HG03097 (cell line): ENCODE measurements around the gene MINDY1.

Source experiments
- ATAC-seq: cut with Tn5 transposase; IDR thresholded peaks from one replicate; pipeline ENCODE4 v1.9.1; 2021; ENCODE audit not compliant: unreplicated experiment, low FRiP score

The MINDY1 gene

DNA sequence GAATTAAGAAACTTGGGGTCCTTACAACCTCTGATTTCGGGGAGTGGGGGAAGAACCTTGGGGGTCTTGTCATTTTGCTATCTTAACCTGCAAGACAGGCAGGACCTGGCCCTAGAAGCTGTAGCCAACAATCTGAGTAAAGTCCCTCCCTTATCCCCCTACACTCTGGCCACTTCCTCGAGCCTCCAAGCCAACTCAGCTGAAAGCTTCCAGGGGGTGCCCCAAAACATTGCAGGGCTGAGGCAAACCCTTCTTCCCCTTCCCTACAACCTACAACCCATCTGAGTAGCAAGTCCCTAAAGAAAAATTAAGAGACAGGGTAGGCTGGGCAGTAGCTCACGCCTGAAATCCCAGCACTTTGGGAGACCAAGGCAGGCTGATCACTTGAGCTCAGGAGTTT lies 37.1 kb downstream of the MINDY1 start:
- no peak for ATAC-seq

DNA sequence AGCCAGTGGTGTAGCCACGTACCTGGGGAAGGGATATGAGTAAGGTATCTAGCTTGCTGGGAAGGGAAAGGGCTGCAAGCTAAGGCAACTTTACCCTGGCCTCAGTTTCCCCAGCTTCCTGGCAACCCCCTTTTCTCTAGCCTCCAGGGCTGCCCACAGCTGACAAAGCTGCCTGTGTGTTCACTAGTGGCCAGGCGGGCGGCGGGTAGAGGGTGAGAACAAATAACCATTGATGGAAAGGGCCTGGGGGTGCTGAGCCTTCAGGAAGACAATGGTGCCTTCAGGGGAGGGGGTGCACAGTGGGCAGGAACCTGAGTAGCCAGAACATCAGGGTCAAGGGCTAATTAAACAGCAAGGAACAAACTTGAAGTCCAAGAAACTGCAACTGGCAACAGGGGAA lies 38.2 kb downstream of the MINDY1 start:
- ATAC-seq = no peak

DNA sequence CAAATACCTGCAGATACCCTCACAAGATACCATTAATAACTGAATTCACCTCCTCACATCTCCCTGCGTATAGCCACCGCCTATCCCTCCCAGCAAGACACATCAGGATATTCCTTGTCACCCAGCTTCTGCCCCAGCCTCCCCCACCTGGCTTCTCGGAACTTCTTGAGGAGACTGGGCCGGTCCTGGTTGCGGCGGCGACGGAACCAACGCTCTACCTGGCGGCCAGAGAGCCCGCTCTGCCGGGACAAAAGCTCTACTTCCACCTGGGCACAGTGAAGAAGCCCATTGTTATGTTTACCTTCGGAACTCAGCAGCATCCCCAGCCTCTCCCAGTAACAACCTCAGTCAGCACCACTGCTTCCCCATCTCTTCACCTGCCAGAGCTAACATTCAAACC lies 38.8 kb downstream of the MINDY1 start:
- no peak for ATAC-seq

DNA sequence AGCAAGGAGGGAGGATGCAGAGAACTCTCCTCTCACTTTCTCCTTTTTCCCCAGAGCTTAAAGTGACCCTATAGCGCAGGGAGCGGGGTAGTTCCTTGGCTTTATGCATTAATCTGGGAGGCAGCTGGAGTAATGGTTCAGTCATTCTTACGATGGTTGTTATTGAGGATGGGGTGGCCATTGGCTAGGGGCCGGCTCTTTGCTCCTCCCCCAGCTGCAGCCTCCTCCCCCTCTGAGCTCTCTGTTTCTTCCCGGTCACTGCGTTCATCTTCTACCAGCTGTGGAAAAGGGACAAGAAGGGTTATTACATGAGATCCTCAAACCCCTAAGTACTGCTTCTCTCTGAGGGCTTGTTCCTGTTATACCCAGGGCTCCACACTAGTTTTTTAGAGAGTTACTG lies 40.7 kb downstream of the MINDY1 start:
- no peak for ATAC-seq

DNA sequence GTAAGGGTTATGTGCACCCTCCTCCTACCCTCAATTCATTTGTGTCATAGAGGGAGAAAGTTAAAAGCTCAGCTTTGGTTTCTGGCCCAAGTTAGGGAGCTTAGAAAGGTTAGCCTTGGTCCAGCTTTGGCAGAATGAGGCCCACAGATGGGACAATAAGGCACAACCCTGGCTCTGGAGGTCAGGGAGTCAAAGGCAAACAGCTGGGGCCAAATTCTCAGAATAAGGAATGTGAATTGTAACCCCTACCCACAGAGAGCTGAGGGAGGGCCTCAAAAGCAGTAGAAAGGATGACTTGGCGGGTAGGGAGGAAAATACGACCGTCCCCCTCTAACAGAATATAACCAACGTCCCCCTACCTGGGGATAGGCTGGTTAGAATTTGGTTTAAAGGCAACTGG lies 41.1 kb downstream of the MINDY1 start:
- no peak for ATAC-seq

DNA sequence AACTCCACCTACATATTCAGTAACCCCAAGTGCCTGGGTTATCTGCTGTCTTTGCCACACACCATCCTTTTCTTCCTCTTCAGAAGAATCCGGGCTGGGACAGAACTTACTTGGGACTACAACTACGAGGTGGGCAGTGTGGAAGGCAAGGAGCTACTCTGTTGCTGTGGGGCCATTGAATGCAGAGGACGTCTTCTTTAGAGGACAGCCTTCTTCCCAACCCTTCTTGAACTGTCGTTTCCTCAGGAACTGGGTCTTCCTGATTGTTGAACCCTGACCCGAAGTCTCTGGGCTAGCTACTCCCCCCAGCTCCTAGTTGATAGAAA lies 42.6 kb downstream of the MINDY1 start:
- no peak for ATAC-seq

DNA sequence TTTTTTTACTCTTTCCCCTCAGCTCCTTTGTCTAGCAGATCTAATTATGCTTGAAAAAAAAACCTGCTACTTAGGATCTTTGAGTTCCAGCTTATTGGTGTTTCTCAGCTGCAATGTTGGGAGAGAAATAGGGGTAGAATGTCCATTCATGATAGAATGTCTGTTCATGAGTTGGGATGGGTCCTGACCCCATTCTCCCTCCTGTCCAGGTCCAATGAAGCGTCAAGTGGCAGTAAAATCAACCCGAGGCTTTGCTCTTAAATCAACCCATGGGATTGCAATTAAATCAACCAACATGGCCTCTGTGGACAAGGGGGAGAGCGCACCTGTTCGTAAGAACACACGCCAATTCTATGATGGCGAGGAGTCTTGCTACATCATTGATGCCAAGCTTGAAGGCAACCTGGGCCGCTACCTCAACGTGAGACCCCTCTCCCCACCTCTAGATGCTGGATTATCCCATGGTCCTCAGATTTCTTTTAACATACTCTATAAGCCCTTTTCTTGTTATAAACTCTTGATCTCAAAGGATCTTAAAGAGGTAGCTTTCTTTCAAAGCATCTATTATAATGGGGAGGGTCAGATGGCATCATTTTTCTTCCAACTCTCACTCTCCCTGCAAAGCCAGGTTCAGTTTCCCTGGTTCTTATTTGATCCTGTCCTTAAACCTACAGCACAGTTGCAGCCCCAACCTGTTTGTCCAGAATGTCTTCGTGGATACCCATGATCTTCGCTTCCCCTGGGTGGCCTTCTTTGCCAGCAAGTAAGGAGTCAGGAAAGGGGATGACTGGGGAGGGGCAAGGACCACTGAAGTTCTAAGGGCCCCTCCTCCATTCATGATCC lies 43.2 kb downstream of the MINDY1 start:
- ATAC-seq = no peak

DNA sequence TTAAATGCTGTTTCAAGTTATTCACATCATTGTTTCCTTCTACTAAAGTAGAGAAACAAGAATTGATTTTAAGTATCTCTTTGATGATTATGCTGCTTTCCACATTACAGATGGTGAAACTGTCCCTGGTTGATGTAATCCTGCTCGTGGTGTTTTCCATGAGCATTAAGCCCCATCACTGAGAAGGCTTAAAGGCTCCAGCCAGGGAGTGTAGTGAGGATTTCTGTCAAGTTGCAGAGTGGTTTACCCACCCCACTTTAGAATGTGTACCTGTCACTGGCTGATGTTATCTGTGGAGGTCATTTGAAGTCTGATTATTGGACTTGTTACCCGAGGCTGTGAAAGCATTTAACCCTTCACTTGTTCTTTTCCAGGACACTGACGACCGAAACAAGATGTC lies 44.9 kb downstream of the MINDY1 start:
- no peak for ATAC-seq

DNA sequence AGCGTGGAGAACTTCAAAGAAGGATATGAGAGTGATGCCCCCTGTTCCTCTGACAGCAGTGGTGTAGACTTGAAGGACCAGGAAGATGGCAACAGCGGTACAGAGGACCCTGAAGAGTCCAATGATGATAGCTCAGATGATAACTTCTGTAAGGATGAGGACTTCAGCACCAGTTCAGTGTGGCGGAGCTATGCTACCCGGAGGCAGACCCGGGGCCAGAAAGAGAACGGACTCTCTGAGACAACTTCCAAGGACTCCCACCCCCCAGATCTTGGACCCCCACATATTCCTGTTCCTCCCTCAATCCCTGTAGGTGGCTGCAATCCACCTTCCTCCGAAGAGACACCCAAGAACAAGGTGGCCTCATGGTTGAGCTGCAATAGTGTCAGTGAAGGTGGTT lies 46.1 kb downstream of the MINDY1 start:
- no peak for ATAC-seq

DNA sequence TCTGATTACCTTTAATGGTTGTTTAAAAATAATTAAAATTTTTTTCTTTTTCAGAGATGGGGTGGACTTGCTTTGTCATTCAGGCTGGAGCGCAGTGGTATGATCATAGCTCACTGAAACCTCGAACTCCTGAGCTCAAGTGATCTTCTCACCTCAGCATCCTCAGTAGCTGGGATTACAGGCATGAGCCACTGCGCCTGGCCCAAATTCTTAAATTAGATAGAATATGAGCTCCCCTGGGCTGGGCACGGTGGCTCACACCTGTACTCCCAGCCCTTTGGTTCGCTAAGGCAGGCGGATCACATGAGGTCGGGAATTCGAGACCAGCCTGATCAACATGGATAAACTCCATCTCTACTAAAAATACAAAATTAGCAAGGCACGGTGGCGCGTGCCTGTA lies 49.0 kb downstream of the MINDY1 start:
- ATAC-seq = no peak

DNA sequence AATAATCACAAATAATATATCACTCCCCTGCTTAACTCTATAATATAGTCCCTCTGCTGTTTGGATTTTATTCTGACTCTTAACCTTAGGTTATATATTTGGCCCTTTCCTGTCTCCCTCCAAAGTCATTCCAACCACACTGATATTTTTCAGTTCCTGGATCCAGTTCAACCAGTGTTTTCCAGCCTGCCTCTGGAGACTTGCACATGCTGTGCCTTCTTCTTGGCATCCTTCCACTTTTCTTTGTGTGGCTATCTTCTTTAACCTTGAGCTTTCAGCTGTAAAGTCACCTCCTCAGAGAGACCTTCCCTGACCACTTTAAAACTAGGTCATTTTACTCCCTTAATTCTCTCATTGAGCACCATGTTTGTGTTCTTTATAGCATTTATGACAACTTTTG lies 51.4 kb downstream of the MINDY1 start:
- ATAC-seq = no peak

DNA sequence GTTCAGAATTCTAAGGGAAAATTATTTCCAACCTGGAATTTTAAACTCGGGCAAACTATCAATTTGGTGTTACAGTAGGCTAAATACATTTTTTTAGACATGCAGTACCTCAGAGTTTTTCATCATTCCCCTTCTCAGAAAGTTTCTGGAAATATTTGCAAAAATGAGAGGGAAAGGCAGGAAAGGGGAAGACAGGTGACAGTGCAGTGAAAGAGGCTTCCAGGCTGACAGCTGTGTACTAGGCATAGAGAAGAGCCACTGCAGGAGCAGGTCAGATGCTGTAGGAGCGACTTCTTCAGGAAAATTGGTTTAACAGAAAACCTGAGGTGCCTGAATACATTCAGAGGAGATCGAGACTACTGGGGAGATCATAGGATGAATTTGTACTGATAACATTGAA lies 52.0 kb downstream of the MINDY1 start:
- no peak for ATAC-seq
